Fibroblast of lung (primary cell): ENCODE results near the gene PALLD.

Source experiments
- CTCF ChIP-seq, 2 donors: IDR thresholded peaks in 1 of 2; conservative IDR thresholded peaks in 1 of 2; 1 replicate in 1 of 2; 2 replicates in 1 of 2; pipeline ENCODE4 v1.5.1; 2011 to 2012; ENCODE audit warnings: low read length in 2 of 2, control low read depth in 1 of 2, inconsistent platforms in 1 of 2, low read depth in 1 of 2, mild to moderate bottlenecking in 1 of 2
- EZH2 ChIP-seq: IDR thresholded peaks from 2 replicates; pipeline ENCODE4 v1.5.1; 2012; ENCODE audit warnings: low read length, control low read depth, mild to moderate bottlenecking; ENCODE audit errors: missing control alignments

DNA sequence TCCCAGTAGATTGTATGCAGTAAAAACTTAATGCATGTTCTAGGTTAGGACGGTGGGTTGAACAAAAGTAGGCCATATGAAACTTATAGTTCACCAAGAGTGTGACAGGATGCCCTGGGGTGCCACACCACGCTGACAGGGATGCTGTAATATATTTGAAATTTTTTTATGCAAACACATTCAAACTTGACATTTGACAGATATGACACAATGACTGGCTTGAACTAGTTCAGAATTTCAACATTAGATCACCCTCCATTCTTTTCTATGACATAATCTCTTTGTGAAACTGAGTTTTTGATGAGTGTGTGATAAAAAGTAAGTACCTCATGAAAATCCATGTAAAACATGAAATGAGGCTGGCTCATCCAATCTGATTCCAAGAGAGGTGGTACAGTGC is 198.4 kb downstream of the PALLD start:
- TF ChIP-seq CTCF (conservative IDR thresholded peaks at IDR 0.05 in 1 of 2, IDR thresholded peaks at IDR 0.05 in 1 of 2; ENCODE audit: low read depth in 1 of 2, low read length in 2 of 2) (no peak), EZH2 (no peak)
